Measurements from ENCODE around the gene SERPINB1. TPM values are rescaled to one million over a fixed set of nuclear protein-coding genes. Genes with fewer than 3 reads are reported as not detected.
"Not testable (repeated sequence)": the region's sequence is repeated elsewhere in the genome, so short reads cannot be mapped to it uniquely, and the experiment has no call there.

Gene SERPINB1
- total RNA-seq, 4 donors from 2014 or later: 12.6 to 41.1 (median 17.6) TPM

- DNase-seq (ENCODE audit: low spot score in 2 of 2): no peak
- intact Hi-C loops (cut with DNase I; ENCODE audit: low total_unique reads): loop anchor here (10.0 kb wide), 1 partner anchor 61 kb away; no protein-coding TSS in a partner anchor
- WGBS, 2 donors: 8 to 10% methylated on average over 14 of the region's 14 CpGs
Observed at GRCh38 chr6:2853769-2854395, 12.2 kb upstream of the SERPINB1 start.

DNA sequence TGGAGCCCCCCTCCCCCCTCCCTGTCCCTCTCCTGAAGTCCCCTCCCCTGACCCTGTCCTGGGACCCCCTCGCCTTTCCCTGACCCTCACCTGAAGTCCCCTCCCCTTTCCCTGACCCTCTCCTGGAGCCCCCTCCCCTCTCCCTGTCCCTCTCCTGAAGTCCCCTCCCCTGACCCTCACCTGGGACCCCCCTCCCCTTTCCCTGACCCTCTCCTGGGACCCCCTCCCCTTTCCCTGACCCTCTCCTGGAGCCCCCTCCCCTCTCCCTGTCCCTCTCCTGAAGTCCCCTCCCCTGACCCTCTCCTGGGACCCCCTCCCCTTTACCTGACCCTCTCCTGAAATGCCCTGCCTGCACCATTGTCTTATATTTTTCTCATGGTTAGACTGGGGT, 11.7 kb upstream of the SERPINB1 start:
- not testable (repeated sequence) for DNase-seq (ENCODE audit: low spot score in 2 of 2); H3K4me3 ChIP-seq (ENCODE audit: low read depth, poor library complexity, severe bottlenecking)
- WGBS, 2 donors: 100% methylated on average over 1 of the region's 1 CpG; no CpG with 5 or more reads in 1 of the 2 donors
- intact Hi-C loops (cut with DNase I; ENCODE audit: low total_unique reads): loop anchor here (10.0 kb wide), 1 partner anchor 61 kb away; no protein-coding TSS in a partner anchor

More at GRCh38 chr6:2853769-2854395, 12.2 kb upstream of the SERPINB1 start:
- H3K4me3 ChIP-seq (ENCODE audit: low read depth, poor library complexity, severe bottlenecking): no peak overlapping the region
- TF ChIP-seq, protein P1, sequence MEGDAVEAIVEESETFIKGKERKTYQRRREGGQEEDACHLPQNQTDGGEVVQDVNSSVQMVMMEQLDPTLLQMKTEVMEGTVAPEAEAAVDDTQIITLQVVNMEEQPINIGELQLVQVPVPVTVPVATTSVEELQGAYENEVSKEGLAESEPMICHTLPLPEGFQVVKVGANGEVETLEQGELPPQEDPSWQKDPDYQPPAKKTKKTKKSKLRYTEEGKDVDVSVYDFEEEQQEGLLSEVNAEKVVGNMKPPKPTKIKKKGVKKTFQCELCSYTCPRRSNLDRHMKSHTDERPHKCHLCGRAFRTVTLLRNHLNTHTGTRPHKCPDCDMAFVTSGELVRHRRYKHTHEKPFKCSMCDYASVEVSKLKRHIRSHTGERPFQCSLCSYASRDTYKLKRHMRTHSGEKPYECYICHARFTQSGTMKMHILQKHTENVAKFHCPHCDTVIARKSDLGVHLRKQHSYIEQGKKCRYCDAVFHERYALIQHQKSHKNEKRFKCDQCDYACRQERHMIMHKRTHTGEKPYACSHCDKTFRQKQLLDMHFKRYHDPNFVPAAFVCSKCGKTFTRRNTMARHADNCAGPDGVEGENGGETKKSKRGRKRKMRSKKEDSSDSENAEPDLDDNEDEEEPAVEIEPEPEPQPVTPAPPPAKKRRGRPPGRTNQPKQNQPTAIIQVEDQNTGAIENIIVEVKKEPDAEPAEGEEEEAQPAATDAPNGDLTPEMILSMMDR (IDR thresholded peaks at IDR 0.05): no peak
- TF ChIP-seq POLR2A (IDR thresholded peaks at IDR 0.05): no peak

GRCh38 chr6:2852921-2853322, 11.3 kb upstream of the SERPINB1 start:
- WGBS, 2 donors: 80 to 95% methylated on average over 10 of the region's 10 CpGs
- intact Hi-C loops (cut with DNase I; ENCODE audit: low total_unique reads): loop anchor here (10.0 kb wide), 1 partner anchor 62 kb away; no protein-coding TSS in a partner anchor
- TF ChIP-seq, protein P1 (IDR thresholded peaks at IDR 0.05): no peak
- TF ChIP-seq POLR2A (IDR thresholded peaks at IDR 0.05): no peak
- no peak overlapping the region for H3K4me3 ChIP-seq (ENCODE audit: low read depth, poor library complexity, severe bottlenecking)
- no peak for DNase-seq (ENCODE audit: low spot score in 2 of 2)

DNA sequence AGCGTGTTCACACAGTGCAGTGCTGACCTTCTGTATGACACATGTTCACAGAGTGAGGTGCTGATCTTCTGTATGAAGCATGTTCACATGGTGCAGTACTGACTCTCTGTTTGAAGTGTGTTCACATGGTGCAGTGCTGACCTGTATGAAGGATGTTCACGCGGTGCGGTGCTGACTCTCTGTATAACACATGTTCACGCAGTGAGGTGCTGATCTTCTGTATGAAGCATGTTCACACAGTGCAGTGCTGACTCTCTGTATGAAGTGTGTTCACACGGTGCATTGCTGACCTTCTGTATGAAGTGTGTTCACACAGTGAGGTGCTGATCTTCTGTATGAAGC, 10.8 kb upstream of the SERPINB1 start:
- intact Hi-C loops (cut with DNase I; ENCODE audit: low total_unique reads): loop anchor here (10.0 kb wide), 1 partner anchor 62 kb away; no protein-coding TSS in a partner anchor
- TF ChIP-seq POLR2A (IDR thresholded peaks at IDR 0.05): no peak
- TF ChIP-seq, protein P1 (IDR thresholded peaks at IDR 0.05): no peak
- 77 to 80% methylated on average over 6 of the region's 6 CpGs for WGBS, 2 donors
- DNase-seq (ENCODE audit: low spot score in 2 of 2): no peak
- H3K4me3 ChIP-seq (ENCODE audit: low read depth, poor library complexity, severe bottlenecking): no peak overlapping the region

GRCh38 chr6:2851727-2852513, 10.3 kb upstream of the SERPINB1 start:
- H3K4me3 ChIP-seq (ENCODE audit: low read depth, poor library complexity, severe bottlenecking): no peak overlapping the region
- WGBS, 2 donors: 87 to 94% methylated on average over 17 of the region's 17 CpGs
- intact Hi-C loops (cut with DNase I; ENCODE audit: low total_unique reads): loop anchor here (10.0 kb wide), 1 partner anchor 63 kb away; no protein-coding TSS in a partner anchor
- no peak for TF ChIP-seq POLR2A (IDR thresholded peaks at IDR 0.05)
- TF ChIP-seq, protein P1 (IDR thresholded peaks at IDR 0.05): no peak
- no peak for DNase-seq (ENCODE audit: low spot score in 2 of 2)

DNA sequence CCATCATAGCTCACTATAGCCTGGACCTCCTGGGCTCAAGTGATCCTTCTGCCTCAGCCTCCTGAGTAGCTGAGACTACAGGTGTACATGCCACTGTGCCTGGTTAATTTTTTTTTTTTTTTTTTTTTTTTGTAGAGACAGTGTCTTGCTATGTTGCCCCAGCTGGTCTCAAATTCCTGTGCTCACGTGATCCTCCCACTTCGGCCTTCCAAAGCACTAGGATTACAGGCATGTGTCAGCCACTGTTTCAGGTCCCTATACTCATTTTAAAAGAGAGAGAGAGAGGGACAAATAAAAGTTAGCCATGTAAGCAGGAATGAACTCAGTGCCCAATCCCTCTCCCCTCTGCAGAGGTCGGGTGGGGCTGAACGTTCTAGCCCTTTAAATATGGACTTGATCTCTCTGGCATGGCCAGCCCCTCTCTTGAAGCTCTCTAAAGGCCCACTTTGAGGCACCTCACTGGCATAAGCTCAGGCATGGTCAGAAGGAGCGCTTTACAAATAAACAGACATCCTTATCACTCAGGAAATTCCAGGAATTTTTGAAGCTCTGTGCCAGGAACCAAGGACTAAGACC, 9.0 kb upstream of the SERPINB1 start:
- H3K4me3 ChIP-seq (ENCODE audit: low read depth, poor library complexity, severe bottlenecking): no peak overlapping the region
- no peak for DNase-seq (ENCODE audit: low spot score in 2 of 2)
- WGBS, 2 donors: 39 to 54% methylated on average over 5 of the region's 5 CpGs
- TF ChIP-seq, protein P1 (IDR thresholded peaks at IDR 0.05): no peak
- TF ChIP-seq POLR2A (IDR thresholded peaks at IDR 0.05): no peak
- intact Hi-C loops (cut with DNase I; ENCODE audit: low total_unique reads): loop anchor here (10.0 kb wide), 1 partner anchor 64 kb away; no protein-coding TSS in a partner anchor
